Activated naive CD4-positive, alpha-beta T cell treated with anti-CD3 and anti-CD28 coated beads, Interleukin-2, amount 50 U/mL, for 16 hours (primary cell): ENCODE measurements around the gene B4GAT1.
"Not testable (repeated sequence)": the region's sequence is repeated elsewhere in the genome, so short reads cannot be mapped to it uniquely, and the experiment has no call there.

ENCODE experiments used
- DNase-seq: peaks from one replicate; pipeline ENCODE4 v3.0.0-alpha.2; 2020

Gene B4GAT1

GRCh38 chr11:66321606-66322005 lies 25.8 kb downstream of the B4GAT1 start:
- no peak for DNase-seq

GRCh38 chr11:66320748-66321147 lies 26.7 kb downstream of the B4GAT1 start:
- not testable (repeated sequence) for DNase-seq

- not testable (repeated sequence) for DNase-seq
Measured at GRCh38 chr11:66320289-66320688, 27.1 kb downstream of the B4GAT1 start.

- no peak for DNase-seq
Measured at GRCh38 chr11:66318600-66318970, 28.8 kb downstream of the B4GAT1 start.

GRCh38 chr11:66317723-66318599 lies 29.5 kb downstream of the B4GAT1 start:
- no peak for DNase-seq

GRCh38 chr11:66317322-66317722 lies 30.1 kb downstream of the B4GAT1 start:
- peak; percentile 53 for DNase-seq

- DNase-seq: no peak
Measured at GRCh38 chr11:66316849-66317251, 30.6 kb downstream of the B4GAT1 start, which contains the start of gene CD248. TSS of gene CD248 (minus strand) at chr11:66317044. CDS start at chr11:66317027, 17 bp downstream.

GRCh38 chr11:66315921-66316811 lies 31.3 kb downstream of the B4GAT1 start:
- no peak for DNase-seq

- DNase-seq: no peak
Measured at GRCh38 chr11:66315498-66315885, 31.9 kb downstream of the B4GAT1 start.

- DNase-seq: no peak
Measured at GRCh38 chr11:66314561-66315497, 32.6 kb downstream of the B4GAT1 start.

- DNase-seq: no peak
Measured at GRCh38 chr11:66314186-66314501, 33.3 kb downstream of the B4GAT1 start.

- DNase-seq: no peak
Measured at GRCh38 chr11:66313321-66314185, 33.9 kb downstream of the B4GAT1 start.

- DNase-seq: peak; percentile 97
Measured at GRCh38 chr11:66312549-66313320, 34.7 kb downstream of the B4GAT1 start.

GRCh38 chr11:66311965-66312548 lies 35.4 kb downstream of the B4GAT1 start:
- DNase-seq: peak; percentile 95

- DNase-seq: no peak
Measured at GRCh38 chr11:66311470-66311964, 35.9 kb downstream of the B4GAT1 start.

- not testable (repeated sequence) for DNase-seq
Measured at GRCh38 chr11:66310803-66311440, 36.5 kb downstream of the B4GAT1 start.

- no peak for DNase-seq
Measured at GRCh38 chr11:66310324-66310723, 37.1 kb downstream of the B4GAT1 start.

GRCh38 chr11:66309475-66309874 lies 38.0 kb downstream of the B4GAT1 start:
- no peak for DNase-seq

GRCh38 chr11:66302656-66303055 lies 44.8 kb downstream of the B4GAT1 start:
- DNase-seq: no peak

- no peak for DNase-seq
Measured at GRCh38 chr11:66299186-66299585, 48.2 kb downstream of the B4GAT1 start.
